Measurements from ENCODE around the gene TNFRSF8.

The TNFRSF8 gene

DNA sequence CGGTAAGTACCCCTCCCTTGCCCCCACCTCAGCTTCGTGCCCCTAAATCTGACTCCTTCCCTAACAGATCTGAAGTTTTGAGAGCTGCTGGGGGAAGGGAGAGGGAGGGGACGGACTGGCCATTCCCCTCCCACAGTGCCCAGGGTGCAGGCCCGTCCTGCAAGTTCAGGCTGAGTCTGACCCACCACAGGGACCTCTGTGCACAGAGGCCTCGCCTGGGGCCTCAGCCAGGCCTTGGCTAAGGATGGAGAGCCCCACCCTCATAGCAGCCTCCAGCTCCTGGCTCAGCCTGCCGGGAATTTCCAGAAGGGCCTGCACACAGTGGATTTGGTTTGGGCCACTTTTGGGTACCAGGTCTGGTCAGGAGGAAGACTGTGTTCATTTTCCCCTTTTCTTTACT, 72.5 kb downstream of the TNFRSF8 start:
- no peak for TF ChIP-seq FOXP2 (optimal IDR thresholded peaks at IDR 0.05; ENCODE audit: borderline replicate concordance, extremely low read depth, extremely low read length, insufficient read depth)
- no peak for TF ChIP-seq TAF1 (IDR thresholded peaks at IDR 0.05; ENCODE audit: borderline replicate concordance, insufficient read depth, low read length)

DNA sequence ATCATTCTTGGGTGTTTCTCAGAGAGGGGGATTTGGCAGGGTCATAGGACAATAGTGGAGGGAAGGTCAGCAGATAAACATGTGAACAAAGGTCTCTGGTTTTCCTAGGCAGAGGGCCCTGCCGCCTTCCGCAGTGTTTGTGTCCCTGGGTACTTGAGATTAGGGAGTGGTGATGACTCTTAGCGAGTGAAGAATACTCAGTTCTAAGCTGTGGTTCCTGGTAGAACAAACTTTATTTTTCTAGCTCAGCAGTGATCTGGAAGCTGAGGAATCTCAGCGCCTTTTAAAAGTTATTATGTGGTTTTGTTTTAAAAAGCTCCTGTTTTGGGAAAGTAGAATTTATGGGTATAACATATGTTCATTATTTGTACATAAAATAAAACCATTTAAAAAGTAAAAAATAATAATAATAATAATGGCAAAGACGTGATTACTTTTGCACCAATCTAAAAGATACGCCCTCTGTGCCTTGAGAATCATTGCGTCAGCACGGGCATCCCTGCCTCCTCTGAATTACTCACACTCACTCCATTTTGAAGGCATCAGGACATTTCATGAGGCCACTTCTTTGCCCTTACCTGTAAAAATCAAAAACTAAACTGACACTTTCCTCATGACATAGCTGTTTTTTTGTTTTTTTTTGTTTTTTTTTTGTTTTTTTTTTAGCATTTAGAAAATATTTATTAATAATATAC, 74.0 kb downstream of the TNFRSF8 start:
- TF ChIP-seq FOXP2 (optimal IDR thresholded peaks at IDR 0.05; ENCODE audit: borderline replicate concordance, extremely low read depth, extremely low read length, insufficient read depth) (no peak), TAF1 (IDR thresholded peaks at IDR 0.05; ENCODE audit: borderline replicate concordance, insufficient read depth, low read length) (no peak), SIN3A (IDR thresholded peaks at IDR 0.05; ENCODE audit: borderline replicate concordance, insufficient read depth, low read length) (no peak), POLR2AphosphoS5 (IDR thresholded peaks at IDR 0.05; ENCODE audit: low read depth, low read length) (no peak)
- TF ChIP-seq, protein P1, sequence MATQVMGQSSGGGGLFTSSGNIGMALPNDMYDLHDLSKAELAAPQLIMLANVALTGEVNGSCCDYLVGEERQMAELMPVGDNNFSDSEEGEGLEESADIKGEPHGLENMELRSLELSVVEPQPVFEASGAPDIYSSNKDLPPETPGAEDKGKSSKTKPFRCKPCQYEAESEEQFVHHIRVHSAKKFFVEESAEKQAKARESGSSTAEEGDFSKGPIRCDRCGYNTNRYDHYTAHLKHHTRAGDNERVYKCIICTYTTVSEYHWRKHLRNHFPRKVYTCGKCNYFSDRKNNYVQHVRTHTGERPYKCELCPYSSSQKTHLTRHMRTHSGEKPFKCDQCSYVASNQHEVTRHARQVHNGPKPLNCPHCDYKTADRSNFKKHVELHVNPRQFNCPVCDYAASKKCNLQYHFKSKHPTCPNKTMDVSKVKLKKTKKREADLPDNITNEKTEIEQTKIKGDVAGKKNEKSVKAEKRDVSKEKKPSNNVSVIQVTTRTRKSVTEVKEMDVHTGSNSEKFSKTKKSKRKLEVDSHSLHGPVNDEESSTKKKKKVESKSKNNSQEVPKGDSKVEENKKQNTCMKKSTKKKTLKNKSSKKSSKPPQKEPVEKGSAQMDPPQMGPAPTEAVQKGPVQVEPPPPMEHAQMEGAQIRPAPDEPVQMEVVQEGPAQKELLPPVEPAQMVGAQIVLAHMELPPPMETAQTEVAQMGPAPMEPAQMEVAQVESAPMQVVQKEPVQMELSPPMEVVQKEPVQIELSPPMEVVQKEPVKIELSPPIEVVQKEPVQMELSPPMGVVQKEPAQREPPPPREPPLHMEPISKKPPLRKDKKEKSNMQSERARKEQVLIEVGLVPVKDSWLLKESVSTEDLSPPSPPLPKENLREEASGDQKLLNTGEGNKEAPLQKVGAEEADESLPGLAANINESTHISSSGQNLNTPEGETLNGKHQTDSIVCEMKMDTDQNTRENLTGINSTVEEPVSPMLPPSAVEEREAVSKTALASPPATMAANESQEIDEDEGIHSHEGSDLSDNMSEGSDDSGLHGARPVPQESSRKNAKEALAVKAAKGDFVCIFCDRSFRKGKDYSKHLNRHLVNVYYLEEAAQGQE (IDR thresholded peaks at IDR 0.05; ENCODE audit: insufficient read depth in 1 of 2, low read depth in 2 of 2, low read length in 2 of 2) = no peak

DNA sequence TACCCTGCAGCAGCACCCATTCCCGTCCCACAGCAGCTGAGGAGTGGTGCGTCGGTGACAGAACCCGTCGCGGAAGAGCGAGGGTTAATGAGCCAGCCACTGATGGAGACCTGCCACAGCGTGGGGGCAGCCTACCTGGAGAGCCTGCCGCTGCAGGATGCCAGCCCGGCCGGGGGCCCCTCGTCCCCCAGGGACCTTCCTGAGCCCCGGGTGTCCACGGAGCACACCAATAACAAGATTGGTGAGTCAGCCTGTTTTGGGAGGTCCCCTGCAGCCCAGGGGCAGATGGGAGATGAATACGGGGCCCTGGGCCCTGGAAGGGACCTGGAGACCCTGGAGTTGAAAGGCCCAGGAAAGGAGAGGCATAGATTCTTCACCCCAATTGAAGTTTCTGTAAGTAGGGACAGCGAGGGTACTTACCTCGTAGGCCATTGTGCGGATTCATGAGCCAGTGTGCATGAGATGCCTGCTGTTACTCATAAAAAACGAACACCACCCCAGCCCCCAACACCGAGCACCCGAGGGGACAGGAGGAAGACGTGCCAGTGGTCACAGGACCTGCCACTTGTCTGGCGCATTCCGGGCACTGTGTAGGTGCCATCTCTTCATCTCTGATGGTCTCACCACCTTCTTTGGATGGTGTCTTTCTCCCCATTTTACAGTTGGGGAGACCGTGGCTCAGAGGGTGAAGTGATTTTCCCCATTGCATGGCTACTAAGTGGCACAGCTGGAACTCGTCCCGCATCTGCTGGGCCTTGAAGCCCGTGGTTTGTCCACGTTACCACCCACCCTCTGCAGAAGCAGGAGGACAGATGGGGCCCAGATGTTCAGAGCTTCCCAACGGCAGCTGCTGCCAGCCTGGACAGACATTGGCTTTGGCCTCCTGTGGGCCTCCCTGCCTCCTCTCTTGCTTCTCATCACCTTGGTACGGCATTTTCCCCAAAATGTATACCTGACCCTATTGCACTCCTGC, 75.4 kb downstream of the TNFRSF8 start:
- TF ChIP-seq FOXP2 (optimal IDR thresholded peaks at IDR 0.05; ENCODE audit: borderline replicate concordance, extremely low read depth, extremely low read length, insufficient read depth) = no peak
- TF ChIP-seq, protein P1 (IDR thresholded peaks at IDR 0.05; ENCODE audit: insufficient read depth in 1 of 2, low read depth in 2 of 2, low read length in 2 of 2) = no peak
- no peak for TF ChIP-seq POLR2AphosphoS5 (IDR thresholded peaks at IDR 0.05; ENCODE audit: low read depth, low read length)
- TF ChIP-seq SIN3A (IDR thresholded peaks at IDR 0.05; ENCODE audit: borderline replicate concordance, insufficient read depth, low read length) = no peak
- no peak for TF ChIP-seq TAF1 (IDR thresholded peaks at IDR 0.05; ENCODE audit: borderline replicate concordance, insufficient read depth, low read length)

DNA sequence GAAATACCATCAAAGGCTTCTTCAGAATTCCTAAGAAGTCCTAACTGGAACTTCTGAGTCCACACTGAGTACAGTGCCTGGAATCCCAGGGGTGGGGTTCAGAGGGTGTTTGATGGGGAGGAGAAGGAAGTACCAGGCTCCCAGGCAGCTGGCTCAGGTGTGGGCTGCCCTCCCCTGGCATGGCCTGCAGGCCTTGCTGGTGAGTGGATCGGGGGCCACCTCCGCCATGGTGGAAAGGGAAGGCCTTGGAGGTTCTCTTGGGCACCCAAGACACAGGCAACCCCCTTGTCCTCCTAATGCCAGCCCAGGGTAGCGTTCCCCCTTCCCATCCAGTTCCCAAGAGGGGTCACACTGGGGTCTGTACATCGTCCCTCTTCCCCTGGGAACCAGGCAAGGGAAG, 76.9 kb downstream of the TNFRSF8 start:
- no peak for TF ChIP-seq SIN3A (IDR thresholded peaks at IDR 0.05; ENCODE audit: borderline replicate concordance, insufficient read depth, low read length)
- TF ChIP-seq TAF1 (IDR thresholded peaks at IDR 0.05; ENCODE audit: borderline replicate concordance, insufficient read depth, low read length) = no peak
- TF ChIP-seq, protein P1 (IDR thresholded peaks at IDR 0.05; ENCODE audit: insufficient read depth in 1 of 2, low read depth in 2 of 2, low read length in 2 of 2) = no peak
- TF ChIP-seq POLR2AphosphoS5 (IDR thresholded peaks at IDR 0.05; ENCODE audit: low read depth, low read length) = no peak
- no peak for TF ChIP-seq FOXP2 (optimal IDR thresholded peaks at IDR 0.05; ENCODE audit: borderline replicate concordance, extremely low read depth, extremely low read length, insufficient read depth)

DNA sequence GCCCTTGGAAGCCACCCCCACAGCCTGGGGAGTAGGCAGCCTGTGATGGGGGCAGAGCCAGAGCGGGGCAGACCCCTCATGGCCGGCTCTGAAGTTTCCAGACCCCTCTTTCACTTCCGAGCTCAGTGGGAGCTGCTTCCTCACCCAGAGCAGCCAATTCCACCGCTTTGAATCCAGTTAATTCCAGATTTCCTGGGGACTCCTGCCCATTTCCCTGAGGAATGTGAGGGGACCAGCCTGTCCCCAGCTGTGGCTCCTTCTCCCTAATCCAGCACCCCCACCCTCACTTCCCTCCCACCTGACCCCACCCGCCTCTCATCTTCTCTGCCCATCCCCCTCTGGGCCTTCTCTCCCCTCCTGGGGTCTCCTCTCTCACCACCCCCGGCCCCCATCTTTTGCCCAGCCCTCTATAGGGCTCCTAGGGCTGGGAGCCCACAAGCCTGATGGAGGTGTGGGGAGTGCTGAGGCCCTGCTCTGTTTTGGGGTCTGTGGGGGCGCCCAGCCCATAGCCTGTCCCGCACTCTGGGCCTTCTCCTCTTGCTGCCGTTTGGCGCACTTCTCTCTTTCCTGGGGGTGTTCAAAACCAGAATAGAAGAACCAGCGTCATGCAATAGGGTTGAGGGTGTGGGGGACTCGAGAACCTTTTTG, 77.5 kb downstream of the TNFRSF8 start:
- TF ChIP-seq POLR2AphosphoS5 (IDR thresholded peaks at IDR 0.05; ENCODE audit: low read depth, low read length) (no peak), TAF1 (IDR thresholded peaks at IDR 0.05; ENCODE audit: borderline replicate concordance, insufficient read depth, low read length) (no peak), SIN3A (IDR thresholded peaks at IDR 0.05; ENCODE audit: borderline replicate concordance, insufficient read depth, low read length) (no peak), FOXP2 (optimal IDR thresholded peaks at IDR 0.05; ENCODE audit: borderline replicate concordance, extremely low read depth, extremely low read length, insufficient read depth) (no peak)
- TF ChIP-seq, protein P1 (IDR thresholded peaks at IDR 0.05; ENCODE audit: insufficient read depth in 1 of 2, low read depth in 2 of 2, low read length in 2 of 2) = no peak
